Measurements from ENCODE around the gene PDE4D. TPM values are rescaled to one million over a fixed set of nuclear protein-coding genes. Genes with fewer than 3 reads are reported as not detected.
"Not testable (repeated sequence)": the region's sequence is repeated elsewhere in the genome, so short reads cannot be mapped to it uniquely, and the experiment has no call there.

The PDE4D gene
- polyA plus RNA-seq, 1 donor = 40.8 TPM

- peak; percentile 26 for DNase-seq
Measured at GRCh38 chr5:59416026-59416425, 477.5 kb downstream of the PDE4D start.

GRCh38 chr5:59412428-59412827 lies 481.1 kb downstream of the PDE4D start:
- DNase-seq = no peak

GRCh38 chr5:59408997-59409396 lies 484.5 kb downstream of the PDE4D start:
- DNase-seq = not testable (repeated sequence)

- DNase-seq = no peak
Measured at GRCh38 chr5:59407967-59408366, 485.6 kb downstream of the PDE4D start.

GRCh38 chr5:59401637-59402036 lies 491.9 kb downstream of the PDE4D start:
- DNase-seq = no peak

GRCh38 chr5:59394956-59395355 lies 498.6 kb downstream of the PDE4D start:
- DNase-seq = not testable (repeated sequence)

- no peak for DNase-seq
Measured at GRCh38 chr5:59393585-59394420, 499.7 kb downstream of the PDE4D start.

- DNase-seq = no peak
Measured at GRCh38 chr5:59391576-59391975, 501.9 kb downstream of the PDE4D start.

- DNase-seq = no peak
Measured at GRCh38 chr5:59390989-59391388, 502.5 kb downstream of the PDE4D start.

- DNase-seq = peak; percentile 45
Measured at GRCh38 chr5:59390074-59390659, 503.4 kb downstream of the PDE4D start.

- no peak for DNase-seq
Measured at GRCh38 chr5:59387127-59387526, 506.4 kb downstream of the PDE4D start.

- DNase-seq = no peak
Measured at GRCh38 chr5:59385700-59386099, 507.8 kb downstream of the PDE4D start.

- DNase-seq = peak; percentile 60
Measured at GRCh38 chr5:59380350-59380951, 513.1 kb downstream of the PDE4D start.

GRCh38 chr5:59374036-59374435 lies 519.5 kb downstream of the PDE4D start:
- not testable (repeated sequence) for DNase-seq

- no peak for DNase-seq
Measured at GRCh38 chr5:59371525-59372127, 521.9 kb downstream of the PDE4D start.

- no peak for DNase-seq
Measured at GRCh38 chr5:59368951-59369350, 524.6 kb downstream of the PDE4D start.

- DNase-seq = peak; percentile 83
Measured at GRCh38 chr5:59367791-59368394, 525.6 kb downstream of the PDE4D start.

- no peak for DNase-seq
Measured at GRCh38 chr5:59366784-59367183, 526.7 kb downstream of the PDE4D start.

GRCh38 chr5:59362438-59362837 lies 531.1 kb downstream of the PDE4D start:
- no peak for DNase-seq

GRCh38 chr5:59361454-59361853 lies 532.1 kb downstream of the PDE4D start:
- no peak for DNase-seq

- DNase-seq = no peak
Measured at GRCh38 chr5:59360130-59360555, 533.4 kb downstream of the PDE4D start.

GRCh38 chr5:59358005-59358861 lies 535.3 kb downstream of the PDE4D start:
- DNase-seq = peak; percentile 43

All from hindlimb muscle (tissue), 1 donor.